ENCODE results near the gene OPCML. TPM values are rescaled to one million over a fixed set of nuclear protein-coding genes. Genes with fewer than 3 reads are reported as not detected.

OPCML gene
- total and polyA plus RNA-seq, 2 of the 13 experiments (the other 11 are each of a cell fraction or from before 2014, with no cell fraction given), result not detected

GRCh38 chr11:132999031-132999430 is 533.3 kb downstream of the OPCML start:
- intact Hi-C loops (cut with micrococcal nuclease; ENCODE audit: unreplicated experiment), result no loop called here
- no peak overlapping the region for H2AFZ ChIP-seq (ENCODE audit: low read length)
- FAIRE-seq (no peak), DNase-seq (ENCODE audit: low spot score) (no peak), ATAC-seq (no peak)
- POLR2A ChIA-PET, result no interaction called here
- H3K79me2 ChIP-seq (ENCODE audit: insufficient read depth, low read length), result no peaks in the 10 kb centered on the region
- H3K9ac ChIP-seq (ENCODE audit: insufficient read depth, low read depth, low read length), result no peak overlapping the region
- H3K9me3 ChIP-seq (ENCODE audit: low read length), result no peaks in the 10 kb centered on the region; the same call in 1 of the 2 replicates
- no peaks in the 10 kb centered on the region for H3K36me3 ChIP-seq (replicated peaks in 1 of 2; ENCODE audit: control insufficient read depth in 1 of 2, insufficient read depth in 2 of 2, low read length in 2 of 2)
- no peak overlapping the region for H3K27ac ChIP-seq (ENCODE audit: extremely low read length, insufficient read depth, low read length)
- H3K4me2 ChIP-seq (ENCODE audit: low read depth, low read length), result no peak overlapping the region
- in situ Hi-C loops (cut with HindIII; ENCODE audit: extremely low pct_ligation_motif_present, low pct_unique_long_range_greater_than_20kb), result no loop called here
- CTCF ChIA-PET (ENCODE audit: low intra/inter-chr PET ratio, low total read pairs), result no interaction called here
- 12% methylated on average over 5 of the region's 5 CpGs for WGBS (ENCODE audit: low lambda C conversion rate)
- no peaks in the 10 kb centered on the region for H3K4me1 ChIP-seq (ENCODE audit: insufficient read depth, low read length)
- H3K4me3 ChIP-seq (replicated peaks in 1 of 3; ENCODE audit: insufficient read depth in 1 of 3, low read depth in 2 of 3, low read length in 3 of 3), result no peak overlapping the region
- H4K20me1 ChIP-seq (ENCODE audit: insufficient read depth, low read length), result no peaks in the 10 kb centered on the region
- BruUV-seq (replicated peaks), result no TSS peak
- H3K27me3 ChIP-seq (ENCODE audit: control insufficient read depth in 1 of 2, insufficient read depth in 2 of 2, low read length in 2 of 2), result 0 out of 5 replicates have a peak, but pooled peaks cover 0 to 3% of the 10 kb centered on the region in 2 experiments
- TF ChIP-seq CREB3 (CRISPR knock-in tag; IDR thresholded peaks at IDR 0.05) (no peak), EED (CRISPR knock-in tag; IDR thresholded peaks at IDR 0.05) (no peak), MED1 (CRISPR knock-in tag; IDR thresholded peaks at IDR 0.05) (no peak), MAZ (IDR thresholded peaks at IDR 0.05; ENCODE audit: borderline replicate concordance, low read depth, low read length) (no peak), MAZ (CRISPR knock-in tag; IDR thresholded peaks at IDR 0.05; ENCODE audit: low read depth) (no peak), ZNF563 (CRISPR knock-in tag; IDR thresholded peaks at IDR 0.05) (no peak), EZH2 (conservative IDR thresholded peaks at IDR 0.05; ENCODE audit: low read depth, low read length) (no peak), ZNF569 (CRISPR knock-in tag; IDR thresholded peaks at IDR 0.05; ENCODE audit: borderline replicate concordance) (no peak), HIVEP1 (CRISPR knock-in tag; IDR thresholded peaks at IDR 0.05) (no peak), ZNF136 (CRISPR knock-in tag; IDR thresholded peaks at IDR 0.05; ENCODE audit: low read depth) (no peak), SMAD9 (CRISPR knock-in tag; IDR thresholded peaks at IDR 0.05) (no peak), ZNF557 (CRISPR knock-in tag; IDR thresholded peaks at IDR 0.05) (no peak), ZNF34 (CRISPR knock-in tag; IDR thresholded peaks at IDR 0.05; ENCODE audit: borderline replicate concordance) (no peak), ATF2 (CRISPR knock-in tag; IDR thresholded peaks at IDR 0.05) (no peak), IKZF1 (IDR thresholded peaks at IDR 0.05) (no peak)
- TF ChIP-seq, protein P1, sequence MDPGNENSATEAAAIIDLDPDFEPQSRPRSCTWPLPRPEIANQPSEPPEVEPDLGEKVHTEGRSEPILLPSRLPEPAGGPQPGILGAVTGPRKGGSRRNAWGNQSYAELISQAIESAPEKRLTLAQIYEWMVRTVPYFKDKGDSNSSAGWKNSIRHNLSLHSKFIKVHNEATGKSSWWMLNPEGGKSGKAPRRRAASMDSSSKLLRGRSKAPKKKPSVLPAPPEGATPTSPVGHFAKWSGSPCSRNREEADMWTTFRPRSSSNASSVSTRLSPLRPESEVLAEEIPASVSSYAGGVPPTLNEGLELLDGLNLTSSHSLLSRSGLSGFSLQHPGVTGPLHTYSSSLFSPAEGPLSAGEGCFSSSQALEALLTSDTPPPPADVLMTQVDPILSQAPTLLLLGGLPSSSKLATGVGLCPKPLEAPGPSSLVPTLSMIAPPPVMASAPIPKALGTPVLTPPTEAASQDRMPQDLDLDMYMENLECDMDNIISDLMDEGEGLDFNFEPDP (CRISPR knock-in tag; conservative IDR thresholded peaks at IDR 0.05), result no peak

All from HepG2 (cell line).